B cell (primary cell): ENCODE data around the gene PML.
"Not testable (repeated sequence)": the region's sequence is repeated elsewhere in the genome, so short reads cannot be mapped to it uniquely, and the experiment has no call there.

Experiments
- EZH2 ChIP-seq: IDR thresholded peaks from 2 replicates; pipeline ENCODE4 v1.6.1; 2012; ENCODE audit warnings: borderline replicate concordance, low read depth, mild to moderate bottlenecking, moderate library complexity, low read length; ENCODE audit not compliant: insufficient read depth, poor library complexity, severe bottlenecking
- TF ChIP-seq, protein P1 (sequence below): fragments of 200-600 bp; IDR thresholded peaks from one replicate; pipeline ENCODE4 v1.8.0; 2022; ENCODE audit warnings: antibody characterized with exemption, mild to moderate bottlenecking

GRCh38 chr15:74056330-74056729 lies 61.8 kb downstream of the PML start:
- TF ChIP-seq, protein P1, sequence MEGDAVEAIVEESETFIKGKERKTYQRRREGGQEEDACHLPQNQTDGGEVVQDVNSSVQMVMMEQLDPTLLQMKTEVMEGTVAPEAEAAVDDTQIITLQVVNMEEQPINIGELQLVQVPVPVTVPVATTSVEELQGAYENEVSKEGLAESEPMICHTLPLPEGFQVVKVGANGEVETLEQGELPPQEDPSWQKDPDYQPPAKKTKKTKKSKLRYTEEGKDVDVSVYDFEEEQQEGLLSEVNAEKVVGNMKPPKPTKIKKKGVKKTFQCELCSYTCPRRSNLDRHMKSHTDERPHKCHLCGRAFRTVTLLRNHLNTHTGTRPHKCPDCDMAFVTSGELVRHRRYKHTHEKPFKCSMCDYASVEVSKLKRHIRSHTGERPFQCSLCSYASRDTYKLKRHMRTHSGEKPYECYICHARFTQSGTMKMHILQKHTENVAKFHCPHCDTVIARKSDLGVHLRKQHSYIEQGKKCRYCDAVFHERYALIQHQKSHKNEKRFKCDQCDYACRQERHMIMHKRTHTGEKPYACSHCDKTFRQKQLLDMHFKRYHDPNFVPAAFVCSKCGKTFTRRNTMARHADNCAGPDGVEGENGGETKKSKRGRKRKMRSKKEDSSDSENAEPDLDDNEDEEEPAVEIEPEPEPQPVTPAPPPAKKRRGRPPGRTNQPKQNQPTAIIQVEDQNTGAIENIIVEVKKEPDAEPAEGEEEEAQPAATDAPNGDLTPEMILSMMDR, result not testable (repeated sequence)
- TF ChIP-seq EZH2, result not testable (repeated sequence)
